ENCODE results near the gene CYSLTR2.
"Not testable (repeated sequence)": the region's sequence is repeated elsewhere in the genome, so short reads cannot be mapped to it uniquely, and the experiment has no call there.

CYSLTR2 gene

DNA sequence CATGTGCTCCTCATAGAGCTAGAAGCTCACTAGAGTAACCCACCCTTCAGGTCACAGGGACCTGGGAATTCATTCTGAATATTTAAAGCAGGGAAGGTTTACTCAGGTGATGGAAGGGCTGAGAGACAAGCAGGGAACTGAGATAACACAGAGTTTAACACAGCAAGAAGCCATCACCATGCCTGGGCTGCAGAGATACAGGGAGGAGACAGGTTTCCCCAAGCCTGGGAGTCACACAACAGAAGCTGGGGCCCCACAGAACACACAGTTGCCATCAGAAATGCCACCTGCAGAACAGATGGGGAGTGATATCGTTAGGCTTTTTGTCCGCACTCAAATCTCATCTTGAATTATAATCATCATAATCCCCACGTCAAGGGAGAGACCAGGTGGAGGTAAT lies 7.9 kb upstream of the CYSLTR2 start:
- no peak for DNase-seq

- no peak for DNase-seq
Observed at GRCh38 chr13:48646791-48647190, 6.9 kb upstream of the CYSLTR2 start.

- DNase-seq, result no peak
Observed at GRCh38 chr13:48647625-48648024, 6.1 kb upstream of the CYSLTR2 start.

DNA sequence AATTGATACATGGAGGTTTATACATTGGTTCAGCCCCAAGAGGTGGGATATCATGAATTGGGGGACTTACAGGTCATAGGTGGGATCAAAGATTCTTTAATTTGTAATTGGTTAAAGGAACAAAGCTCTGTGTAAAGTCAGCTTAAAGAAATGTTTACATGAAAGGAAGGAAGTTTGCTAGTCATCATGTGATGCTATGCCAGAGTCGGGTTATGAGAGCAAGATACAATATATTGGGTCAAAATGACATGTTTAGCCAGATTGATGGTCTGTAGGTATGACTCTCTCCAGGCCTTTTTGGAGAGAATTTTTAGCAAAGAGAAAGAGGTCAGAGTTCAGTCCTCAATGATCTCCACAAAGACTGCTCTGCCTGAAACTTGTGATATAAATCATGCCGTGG lies 5.3 kb upstream of the CYSLTR2 start:
- DNase-seq, result no peak

GRCh38 chr13:48652851-48653471 lies 768 bp upstream of the CYSLTR2 start:
- DNase-seq, result no peak

DNA sequence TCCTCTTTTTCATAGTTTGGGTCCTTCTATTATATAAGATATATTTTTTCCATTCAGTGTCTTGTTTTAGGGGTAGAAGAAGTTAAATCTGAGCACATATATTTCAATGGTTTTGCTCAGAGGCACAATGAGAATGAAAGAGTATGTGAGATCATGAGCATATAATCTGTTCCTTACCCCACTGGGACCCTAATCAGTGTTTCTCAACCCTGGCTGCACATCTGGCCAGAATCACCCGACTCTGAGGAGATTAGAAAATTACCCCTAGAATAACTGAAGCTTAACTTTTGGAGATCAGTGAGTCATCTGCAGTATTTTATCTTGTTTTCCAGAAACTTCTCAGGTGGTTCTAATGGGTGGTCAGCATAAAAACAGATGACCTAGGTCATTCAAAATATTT lies 782 bp downstream of the CYSLTR2 start:
- DNase-seq, result no peak

DNA sequence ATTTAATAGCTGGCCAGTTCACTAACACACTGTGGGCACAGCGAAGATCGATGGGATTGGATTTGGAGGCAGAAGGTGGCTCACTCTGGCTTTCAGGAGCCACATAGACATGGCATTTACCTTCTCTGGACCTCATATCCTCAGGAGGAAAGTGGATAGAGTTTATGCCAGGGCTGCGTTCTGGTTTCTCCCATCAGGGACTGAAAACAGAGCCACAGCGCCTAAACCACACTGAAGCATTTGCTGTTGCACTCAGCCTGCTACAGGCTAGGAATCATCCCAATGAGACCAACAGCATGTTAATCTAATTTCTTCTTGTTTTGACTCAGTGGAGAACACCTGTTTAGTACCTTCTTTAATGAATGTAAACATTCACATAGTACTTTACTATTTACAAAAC lies 1.6 kb downstream of the CYSLTR2 start:
- no peak for DNase-seq

DNA sequence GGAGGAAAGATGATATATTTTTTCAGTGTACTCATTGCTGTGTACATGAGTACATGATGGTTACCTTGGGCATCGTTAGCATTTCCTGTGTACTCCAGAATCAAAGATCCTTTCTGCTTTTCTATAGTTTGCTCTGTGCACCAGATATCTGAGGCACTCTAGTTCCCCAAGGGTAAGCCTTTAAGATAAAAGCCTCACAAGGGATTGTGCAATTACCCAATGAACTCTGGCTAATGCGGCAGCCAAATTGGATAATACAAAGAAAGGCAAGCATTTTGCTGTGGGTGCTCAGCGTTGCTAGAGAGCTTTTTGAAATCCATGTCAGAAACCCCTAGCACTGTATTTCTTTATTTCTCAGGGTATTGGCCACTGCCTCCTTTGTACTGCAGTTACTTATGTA lies 2.9 kb downstream of the CYSLTR2 start:
- no peak for DNase-seq

DNA sequence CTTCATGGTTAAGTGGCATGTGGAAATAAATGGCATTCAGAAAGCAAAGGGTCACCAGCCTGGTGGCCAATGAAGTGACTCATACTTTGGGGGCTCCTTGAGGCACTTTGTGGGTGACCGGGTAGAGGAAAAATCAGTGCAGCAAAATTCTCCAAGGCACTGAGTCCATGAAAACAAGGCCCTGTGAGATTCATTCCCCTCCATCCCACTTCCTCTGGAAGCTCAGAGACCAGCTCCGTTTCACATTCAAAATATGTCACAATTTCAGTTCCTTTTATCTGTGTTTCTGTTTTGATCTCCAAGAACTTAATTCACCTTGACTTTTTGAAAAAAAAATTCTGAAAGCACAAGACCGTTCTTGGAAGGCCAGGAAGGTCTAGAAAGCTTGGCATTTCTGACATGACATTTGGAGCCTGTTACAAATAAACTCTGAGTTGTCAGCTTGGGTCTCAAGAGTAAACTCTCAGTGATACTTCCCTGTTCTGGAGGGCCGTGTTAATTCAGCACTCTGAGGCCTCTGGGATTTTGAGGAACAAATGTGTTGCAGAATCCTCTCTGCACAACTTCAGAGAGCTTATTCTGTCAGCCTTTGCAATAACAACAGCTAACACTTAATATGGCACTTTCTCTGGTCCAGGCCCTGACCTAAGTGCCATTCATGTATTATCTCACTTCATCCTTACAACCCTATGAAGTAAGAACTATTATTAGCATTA lies 6.8 kb downstream of the CYSLTR2 start:
- no peak for DNase-seq

DNA sequence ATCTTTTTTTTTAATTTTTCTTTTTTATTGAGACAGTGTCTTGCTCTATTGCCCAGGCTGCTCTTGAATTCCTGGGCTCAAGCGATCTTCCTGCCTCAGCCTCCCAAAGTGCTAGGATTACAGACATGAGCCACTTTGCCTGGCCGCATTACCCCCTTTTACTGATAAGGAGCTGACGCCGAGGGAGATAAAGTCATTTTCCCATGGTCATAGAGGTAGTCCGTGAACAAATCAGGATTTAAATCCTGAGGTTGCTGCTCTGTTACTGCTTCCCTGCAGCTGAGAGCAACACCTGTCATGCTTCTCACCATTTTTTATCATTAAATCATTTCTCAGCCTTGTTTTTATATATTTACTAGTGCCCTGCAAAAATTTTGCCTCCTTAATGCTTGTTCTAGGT lies 7.4 kb downstream of the CYSLTR2 start:
- no peak for DNase-seq

DNA sequence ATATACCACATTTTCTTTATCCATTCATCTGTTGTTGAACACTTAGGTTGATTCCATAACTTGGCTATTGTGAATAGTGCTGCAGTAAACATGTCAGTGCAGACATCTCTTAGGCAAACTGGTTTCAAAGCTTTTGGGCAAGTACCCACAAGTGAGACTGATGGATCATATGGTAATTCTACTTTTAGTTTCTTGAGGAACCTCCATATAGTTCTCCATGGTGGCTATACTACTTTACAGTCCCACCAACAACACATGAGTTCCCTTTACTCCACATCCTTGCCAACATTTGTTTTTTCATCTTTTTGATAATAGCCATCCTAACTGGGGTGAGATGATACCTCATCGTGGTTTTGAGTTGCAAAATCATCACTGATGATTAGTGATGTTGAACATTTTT lies 8.5 kb downstream of the CYSLTR2 start:
- DNase-seq, result no peak

- DNase-seq, result no peak
Observed at GRCh38 chr13:48667136-48667535, 13.4 kb downstream of the CYSLTR2 start.

- DNase-seq, result not testable (repeated sequence)
Observed at GRCh38 chr13:48671421-48671820, 17.7 kb downstream of the CYSLTR2 start.

DNA sequence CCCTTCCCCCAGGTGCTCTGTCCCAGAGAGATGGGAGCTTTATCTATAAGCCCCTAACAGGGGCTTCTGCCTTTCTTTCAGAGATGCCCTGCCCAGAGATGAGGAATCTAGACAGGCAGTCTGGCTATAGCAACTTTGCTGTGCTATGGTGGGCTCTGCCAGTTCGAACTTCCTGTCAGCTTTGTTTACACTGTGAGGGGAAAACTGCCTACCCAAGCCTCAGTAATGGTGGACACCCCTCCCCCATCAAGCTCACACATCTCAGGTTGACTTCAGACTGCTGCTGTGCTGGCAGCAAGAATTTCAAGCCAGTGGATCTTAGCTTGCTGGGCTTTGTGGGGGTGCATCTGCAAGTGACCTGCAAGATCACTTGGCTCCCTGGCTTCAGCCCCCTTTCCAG lies 21.5 kb downstream of the CYSLTR2 start:
- DNase-seq, result no peak

DNA sequence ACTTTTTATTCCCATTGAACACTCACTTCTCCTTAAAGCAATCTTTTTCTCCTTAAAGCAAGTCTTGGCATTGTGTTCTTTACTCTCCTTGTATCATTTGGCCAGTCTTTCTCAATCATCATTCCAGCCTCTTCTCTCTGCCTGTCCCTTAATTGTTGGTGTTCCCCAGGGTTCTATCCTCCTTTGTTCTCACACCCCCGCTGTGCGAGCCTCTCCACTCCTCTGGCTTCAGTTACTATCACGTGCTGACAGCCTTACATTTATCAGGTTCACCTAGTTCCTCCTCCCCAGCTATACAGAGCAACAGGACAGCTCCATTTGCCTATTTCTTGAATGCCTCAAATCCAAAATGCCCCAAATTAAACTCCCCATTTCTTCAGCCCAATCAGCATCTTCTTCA lies 24.6 kb downstream of the CYSLTR2 start:
- DNase-seq, result no peak

DNA sequence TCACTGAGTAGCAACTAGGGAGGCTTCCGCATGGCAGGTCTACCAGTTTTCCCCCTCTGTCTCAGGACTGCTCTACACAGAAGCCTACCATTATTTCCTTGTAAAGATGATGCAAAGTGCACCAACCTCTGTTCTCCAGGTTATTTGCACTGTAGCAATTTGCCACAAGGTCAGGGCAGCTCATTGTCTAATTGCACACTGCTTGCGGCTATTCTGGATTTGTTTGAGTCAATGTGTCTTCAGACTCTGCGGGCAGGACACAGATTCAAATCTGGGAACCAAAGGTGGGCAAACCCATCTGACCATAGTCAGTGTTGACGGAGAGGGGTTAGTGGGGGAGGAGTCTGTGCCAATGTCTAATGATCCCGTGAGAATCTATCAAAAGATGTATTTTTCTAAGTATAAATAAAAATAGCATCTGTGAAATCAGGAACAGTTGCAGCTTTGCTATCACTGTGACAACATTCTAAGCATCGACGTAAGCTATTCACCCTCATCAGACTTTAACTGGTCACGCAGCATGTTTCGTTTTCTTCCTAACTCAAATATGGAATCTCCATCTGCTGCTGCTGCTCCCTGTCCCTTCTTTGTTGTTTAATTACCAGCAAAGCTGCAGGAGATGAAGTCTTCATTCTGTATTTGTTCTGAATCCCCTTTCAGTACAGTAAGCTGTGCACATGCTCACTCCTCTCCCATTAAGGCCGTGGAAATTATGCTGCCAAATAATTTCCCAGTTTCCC lies 26.4 kb downstream of the CYSLTR2 start:
- no peak for DNase-seq

DNA sequence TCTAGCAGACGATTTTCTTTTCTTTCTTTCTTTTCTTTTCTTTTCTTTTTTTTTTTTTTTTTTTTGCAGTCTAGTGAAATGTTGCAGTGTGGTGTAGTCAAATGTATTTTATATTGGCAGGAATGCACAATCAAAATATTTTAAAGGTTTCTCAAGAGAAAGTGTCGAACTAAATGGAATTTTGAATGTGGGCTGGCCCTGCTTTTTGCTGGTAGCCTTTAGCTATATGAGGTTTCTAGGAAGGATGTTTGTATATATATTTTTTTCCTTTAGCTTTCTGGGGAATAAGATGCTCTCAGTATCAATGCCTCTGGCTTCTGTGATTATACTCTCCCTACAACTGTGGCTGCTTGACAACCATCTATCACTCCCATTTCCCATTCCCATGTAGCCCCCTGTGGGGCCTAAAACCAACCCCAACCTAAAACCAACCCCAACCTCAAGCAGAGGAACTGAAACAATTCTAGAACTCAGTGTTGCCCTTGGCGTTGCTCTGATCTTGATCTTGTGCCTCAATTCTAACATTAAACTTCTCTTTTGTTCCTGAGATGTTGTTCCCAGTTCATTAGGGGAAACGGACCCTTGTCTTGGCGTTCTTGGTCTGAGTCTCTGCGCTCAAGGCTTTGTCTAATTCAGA lies 27.1 kb downstream of the CYSLTR2 start:
- DNase-seq, result no peak

DNA sequence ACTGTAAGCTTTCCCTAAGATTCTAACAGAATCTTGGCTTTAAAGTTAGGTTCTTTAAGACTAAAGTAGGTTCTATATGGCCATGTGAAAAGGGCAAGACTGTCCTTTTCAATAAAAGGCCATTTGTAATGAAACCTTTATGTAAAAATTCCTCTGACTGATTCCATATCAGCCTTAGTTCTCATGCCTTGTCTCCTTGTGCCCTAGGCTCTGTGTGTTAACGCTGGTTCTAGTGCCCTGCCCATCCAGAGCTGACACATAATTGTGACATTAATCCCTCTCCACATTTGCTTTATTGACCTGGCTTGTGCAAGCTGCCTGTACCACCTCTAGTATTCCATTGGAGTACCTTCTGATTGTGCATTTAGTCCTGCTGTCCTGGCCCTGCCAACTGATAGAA lies 28.2 kb downstream of the CYSLTR2 start:
- no peak for DNase-seq

DNA sequence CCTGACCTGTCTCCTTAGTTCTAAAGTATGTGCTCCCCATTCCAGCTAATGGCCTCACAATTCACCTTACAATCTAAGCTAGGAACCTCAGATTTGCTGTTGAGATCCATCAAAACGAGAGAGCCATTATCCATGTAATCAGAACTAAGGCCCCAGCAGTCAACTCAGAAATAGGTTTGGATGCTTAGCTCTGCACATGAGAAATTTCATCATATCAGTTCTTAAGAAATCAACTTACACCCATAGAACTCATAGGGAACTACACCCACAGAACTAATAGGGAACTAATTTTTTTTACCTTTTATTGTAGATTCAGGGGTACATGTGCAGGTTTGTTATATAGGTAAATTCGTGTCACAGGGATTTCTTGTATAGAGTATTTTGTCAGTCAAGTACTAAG lies 28.7 kb downstream of the CYSLTR2 start:
- no peak for DNase-seq

DNA sequence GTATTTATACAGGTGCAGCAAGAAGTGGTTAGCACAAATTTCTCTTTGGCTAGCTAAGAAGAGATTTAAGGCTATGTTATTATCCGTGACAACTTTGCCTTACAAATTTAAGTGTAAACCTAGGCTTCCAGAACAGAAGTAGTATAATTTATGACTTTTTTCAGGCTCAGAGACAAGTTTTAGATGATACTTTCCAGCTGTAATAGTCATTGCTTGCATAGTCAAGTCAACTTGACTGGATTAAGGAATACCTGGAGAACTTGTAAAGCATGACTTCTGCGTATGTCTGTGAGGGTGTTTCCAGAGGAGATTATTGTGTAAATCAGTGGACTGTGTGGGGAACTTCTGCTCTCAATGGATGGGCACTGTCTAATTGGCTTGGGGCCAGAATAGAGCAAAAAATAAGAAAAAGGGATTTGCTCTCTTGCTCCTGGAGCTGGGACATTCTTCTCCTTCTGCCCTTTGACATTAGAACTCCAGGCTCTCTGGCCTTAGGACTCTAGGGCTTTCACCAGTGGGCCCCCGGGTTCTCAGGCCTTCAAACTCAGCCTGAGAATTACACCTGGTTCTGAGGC lies 33.0 kb downstream of the CYSLTR2 start:
- no peak for DNase-seq

DNA sequence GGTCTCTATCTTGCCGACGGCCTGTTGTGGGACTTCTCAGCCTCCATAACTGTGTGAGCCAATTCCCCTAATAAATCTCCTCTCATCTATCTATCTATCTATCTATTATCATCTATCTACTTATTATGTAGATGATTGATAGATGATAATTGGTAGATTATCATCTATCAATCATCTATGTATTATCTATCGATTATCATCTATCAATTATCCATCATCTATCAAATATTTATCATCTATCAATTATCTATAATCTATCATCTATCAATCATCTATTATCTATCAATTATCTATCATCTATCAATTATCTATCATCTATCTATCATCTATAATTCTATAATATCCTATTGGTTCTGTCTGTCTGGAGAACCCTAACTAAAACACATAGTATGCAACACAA lies 33.5 kb downstream of the CYSLTR2 start:
- DNase-seq, result no peak

- DNase-seq, result no peak
Observed at GRCh38 chr13:48693998-48694397, 40.3 kb downstream of the CYSLTR2 start.

- no peak for DNase-seq
Observed at GRCh38 chr13:48695776-48696175, 42.0 kb downstream of the CYSLTR2 start.

Measured in NCI-H187 (cell line).